HCT116 (cell line): ENCODE data around the gene ITGA1.

Source experiments
- CEBPB ChIP-seq: IDR thresholded peaks from 2 replicates; pipeline ENCODE4 v1.6.1; 2012; ENCODE audit warnings: low read depth
- ELF1 ChIP-seq: IDR thresholded peaks from 2 replicates; pipeline ENCODE4 v1.6.1; 2012; ENCODE audit warnings: low read depth, borderline replicate concordance
- EZH2 ChIP-seq: fragments of 200-600 bp; sonication (generic); IDR thresholded peaks from 2 replicates; pipeline ENCODE4 v1.6.1; 2017; ENCODE audit warnings: antibody characterized with exemption, mixed run types
- SIN3A ChIP-seq: IDR thresholded peaks from 2 replicates; pipeline ENCODE4 v1.6.1; 2012; ENCODE audit warnings: low read depth
- SRF ChIP-seq: IDR thresholded peaks from 2 replicates; pipeline ENCODE4 v1.6.1; 2012; ENCODE audit warnings: low read depth
- TCF7L2 ChIP-seq: IDR thresholded peaks from 2 replicates; pipeline ENCODE4 v1.7.0; 2011; ENCODE audit warnings: borderline replicate concordance, inconsistent platforms; ENCODE audit not compliant: insufficient read depth, insufficient read length; ENCODE audit errors: extremely low read depth
- TF ChIP-seq, protein P1 (sequence below), 3 experiments: fragments of 200-600 bp in 1 of 3; sonication (generic) in 1 of 3; IDR thresholded peaks in 2 of 3; conservative IDR thresholded peaks in 1 of 3; 2 replicates each; pipeline ENCODE4 v1.5.1; 2012 to 2017; ENCODE audit warnings: low read depth in 2 of 3, low read length in 2 of 3, antibody characterized with exemption in 1 of 3, borderline replicate concordance in 1 of 3, control low read depth in 1 of 3, mild to moderate bottlenecking in 1 of 3, mixed read lengths in 1 of 3, mixed run types in 1 of 3, moderate library complexity in 1 of 3; ENCODE audit not compliant: insufficient read depth in 1 of 3
- TF ChIP-seq, protein P2 (sequence below): IDR thresholded peaks from 2 replicates; pipeline ENCODE4 v1.6.1; 2012; ENCODE audit warnings: low read depth

DNA sequence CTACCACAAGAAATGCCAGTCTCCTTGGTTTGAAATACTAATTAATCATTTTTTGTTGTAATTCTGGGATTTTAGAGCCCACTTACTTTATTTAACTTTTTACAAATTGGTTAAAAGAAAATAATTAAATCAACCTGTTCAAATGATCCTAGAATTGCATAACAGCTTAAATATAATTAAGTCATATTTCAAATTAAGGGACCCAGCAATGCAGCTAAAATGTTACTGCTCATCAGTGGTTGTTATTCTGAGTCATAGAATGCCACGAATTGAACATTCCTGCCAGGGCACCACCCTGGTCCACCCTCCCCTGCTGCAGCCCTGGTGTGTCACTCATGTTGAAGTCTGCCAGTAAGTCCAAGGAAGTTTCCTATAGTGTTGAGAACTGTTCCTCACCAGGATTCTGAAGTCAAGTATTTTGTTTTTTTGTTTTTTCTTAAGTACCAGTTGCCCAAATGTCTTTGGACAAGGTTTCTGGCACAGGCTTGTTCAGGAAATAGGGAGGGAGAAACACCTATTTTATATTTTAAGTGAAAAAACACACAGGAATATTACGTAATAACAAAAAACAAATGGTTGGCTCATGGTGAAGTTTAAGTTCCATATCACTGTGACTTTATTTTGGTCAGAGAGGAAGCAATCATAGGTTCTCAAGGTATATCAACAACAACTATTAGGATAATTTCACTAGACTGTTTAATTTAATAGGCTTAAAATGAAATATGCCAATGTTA lies 4.3 kb upstream of the ITGA1 start:
- TF ChIP-seq, protein P1, sequence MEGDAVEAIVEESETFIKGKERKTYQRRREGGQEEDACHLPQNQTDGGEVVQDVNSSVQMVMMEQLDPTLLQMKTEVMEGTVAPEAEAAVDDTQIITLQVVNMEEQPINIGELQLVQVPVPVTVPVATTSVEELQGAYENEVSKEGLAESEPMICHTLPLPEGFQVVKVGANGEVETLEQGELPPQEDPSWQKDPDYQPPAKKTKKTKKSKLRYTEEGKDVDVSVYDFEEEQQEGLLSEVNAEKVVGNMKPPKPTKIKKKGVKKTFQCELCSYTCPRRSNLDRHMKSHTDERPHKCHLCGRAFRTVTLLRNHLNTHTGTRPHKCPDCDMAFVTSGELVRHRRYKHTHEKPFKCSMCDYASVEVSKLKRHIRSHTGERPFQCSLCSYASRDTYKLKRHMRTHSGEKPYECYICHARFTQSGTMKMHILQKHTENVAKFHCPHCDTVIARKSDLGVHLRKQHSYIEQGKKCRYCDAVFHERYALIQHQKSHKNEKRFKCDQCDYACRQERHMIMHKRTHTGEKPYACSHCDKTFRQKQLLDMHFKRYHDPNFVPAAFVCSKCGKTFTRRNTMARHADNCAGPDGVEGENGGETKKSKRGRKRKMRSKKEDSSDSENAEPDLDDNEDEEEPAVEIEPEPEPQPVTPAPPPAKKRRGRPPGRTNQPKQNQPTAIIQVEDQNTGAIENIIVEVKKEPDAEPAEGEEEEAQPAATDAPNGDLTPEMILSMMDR (IDR thresholded peaks at IDR 0.05 in 2 of 3, conservative IDR thresholded peaks at IDR 0.05 in 1 of 3; ENCODE audit: borderline replicate concordance in 1 of 3, insufficient read depth in 1 of 3, low read depth in 2 of 3, low read length in 2 of 3) = no peak
- TF ChIP-seq SRF = no peak
- no peak for TF ChIP-seq SIN3A
- TF ChIP-seq ELF1 = no peak
- TF ChIP-seq EZH2 = no peak
- TF ChIP-seq CEBPB = peak; percentile 23; the same call in 1 of the 2 replicates
- no peak for TF ChIP-seq TCF7L2
- TF ChIP-seq, protein P2, sequence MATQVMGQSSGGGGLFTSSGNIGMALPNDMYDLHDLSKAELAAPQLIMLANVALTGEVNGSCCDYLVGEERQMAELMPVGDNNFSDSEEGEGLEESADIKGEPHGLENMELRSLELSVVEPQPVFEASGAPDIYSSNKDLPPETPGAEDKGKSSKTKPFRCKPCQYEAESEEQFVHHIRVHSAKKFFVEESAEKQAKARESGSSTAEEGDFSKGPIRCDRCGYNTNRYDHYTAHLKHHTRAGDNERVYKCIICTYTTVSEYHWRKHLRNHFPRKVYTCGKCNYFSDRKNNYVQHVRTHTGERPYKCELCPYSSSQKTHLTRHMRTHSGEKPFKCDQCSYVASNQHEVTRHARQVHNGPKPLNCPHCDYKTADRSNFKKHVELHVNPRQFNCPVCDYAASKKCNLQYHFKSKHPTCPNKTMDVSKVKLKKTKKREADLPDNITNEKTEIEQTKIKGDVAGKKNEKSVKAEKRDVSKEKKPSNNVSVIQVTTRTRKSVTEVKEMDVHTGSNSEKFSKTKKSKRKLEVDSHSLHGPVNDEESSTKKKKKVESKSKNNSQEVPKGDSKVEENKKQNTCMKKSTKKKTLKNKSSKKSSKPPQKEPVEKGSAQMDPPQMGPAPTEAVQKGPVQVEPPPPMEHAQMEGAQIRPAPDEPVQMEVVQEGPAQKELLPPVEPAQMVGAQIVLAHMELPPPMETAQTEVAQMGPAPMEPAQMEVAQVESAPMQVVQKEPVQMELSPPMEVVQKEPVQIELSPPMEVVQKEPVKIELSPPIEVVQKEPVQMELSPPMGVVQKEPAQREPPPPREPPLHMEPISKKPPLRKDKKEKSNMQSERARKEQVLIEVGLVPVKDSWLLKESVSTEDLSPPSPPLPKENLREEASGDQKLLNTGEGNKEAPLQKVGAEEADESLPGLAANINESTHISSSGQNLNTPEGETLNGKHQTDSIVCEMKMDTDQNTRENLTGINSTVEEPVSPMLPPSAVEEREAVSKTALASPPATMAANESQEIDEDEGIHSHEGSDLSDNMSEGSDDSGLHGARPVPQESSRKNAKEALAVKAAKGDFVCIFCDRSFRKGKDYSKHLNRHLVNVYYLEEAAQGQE = no peak
